OCI-LY7 (cell line): Measurements from ENCODE around the gene ERCC1.

Experiments used
- CTCF ChIP-seq: fragments of 200-600 bp; sonication (generic); conservative IDR thresholded peaks from 2 replicates; pipeline ENCODE4 v1.5.1; 2014; ENCODE audit warnings: mild to moderate bottlenecking, antibody characterized with exemption, low read length, moderate library complexity, mixed read lengths
- EZH2phosphoT487 ChIP-seq: fragments of 200-600 bp; sonication (generic); IDR thresholded peaks from 2 replicates; pipeline ENCODE4 v1.6.1; 2018; ENCODE audit warnings: low read depth, borderline replicate concordance, mild to moderate bottlenecking, mixed run types, antibody characterized with exemption, low read length, moderate library complexity, mixed read lengths

GRCh38 chr19:45423589-45424190, at the start of gene ERCC1:
- TF ChIP-seq CTCF (no peak), EZH2phosphoT487 (no peak)
